NCI-H774 (cell line): ENCODE measurements around the gene BRICD5.

Source experiments
- DNase-seq: peaks from one replicate; lab custom pipeline; 2025; lab: John Stamatoyannopoulos, UW

BRICD5 gene

DNA sequence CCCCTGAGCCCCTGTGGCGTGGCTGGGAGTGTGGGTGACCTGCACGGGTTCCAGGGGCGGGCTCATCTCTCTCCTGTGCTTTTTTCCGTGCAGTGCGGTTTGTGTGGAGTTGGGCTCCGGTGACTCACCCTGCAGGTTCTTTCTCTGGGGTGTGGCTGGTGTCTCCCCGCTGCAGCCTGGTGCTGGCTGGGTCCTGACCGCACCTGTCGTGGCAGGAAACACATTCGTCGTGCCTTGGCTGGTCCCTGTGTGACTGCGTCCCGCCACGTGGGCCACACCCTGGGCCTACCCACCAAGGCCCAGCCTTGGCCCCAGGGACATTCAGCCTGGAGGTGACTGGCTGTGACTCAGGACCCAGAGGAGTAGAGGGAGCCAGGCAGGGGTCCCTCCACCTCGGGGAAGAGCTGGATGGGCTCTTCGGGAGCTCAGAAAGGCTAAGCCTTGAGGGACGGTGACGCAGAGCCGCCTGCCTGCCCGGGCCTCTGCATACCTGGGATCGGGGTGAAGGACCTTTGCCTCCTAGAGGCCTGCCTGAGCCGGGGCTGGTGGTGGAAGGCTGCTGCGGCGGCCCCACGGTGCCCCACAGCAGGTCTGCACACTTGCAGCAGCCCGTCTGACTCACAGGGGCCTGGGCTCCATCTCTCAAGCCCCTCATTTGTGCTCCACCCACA lies 47.3 kb downstream of the BRICD5 start:
- DNase-seq: no peak

DNA sequence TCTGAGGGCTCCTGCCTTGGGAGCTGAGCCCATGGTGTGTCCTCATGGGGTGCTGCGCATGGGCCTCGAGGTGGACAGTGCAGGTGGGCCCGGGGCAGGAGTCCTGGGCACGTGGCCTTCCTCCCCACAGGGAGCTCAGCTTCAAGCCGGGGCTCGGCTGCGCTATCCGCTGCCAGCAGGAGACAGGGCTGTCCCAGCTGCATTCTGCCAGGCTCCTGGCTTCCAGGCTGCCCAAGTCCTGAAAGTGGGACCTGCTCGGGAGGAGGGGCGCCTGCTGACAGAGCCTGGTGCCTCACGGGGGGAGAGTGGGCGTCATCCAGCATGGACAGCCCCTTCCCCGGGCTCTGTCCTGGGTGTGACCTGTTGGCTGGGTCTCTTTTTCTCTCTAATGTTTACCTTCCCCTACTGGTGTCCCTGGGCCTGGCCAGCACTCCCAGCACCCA lies 48.0 kb downstream of the BRICD5 start:
- no peak for DNase-seq

- no peak for DNase-seq
Observed at GRCh38 chr16:2161911-2162310, 48.8 kb downstream of the BRICD5 start.

DNA sequence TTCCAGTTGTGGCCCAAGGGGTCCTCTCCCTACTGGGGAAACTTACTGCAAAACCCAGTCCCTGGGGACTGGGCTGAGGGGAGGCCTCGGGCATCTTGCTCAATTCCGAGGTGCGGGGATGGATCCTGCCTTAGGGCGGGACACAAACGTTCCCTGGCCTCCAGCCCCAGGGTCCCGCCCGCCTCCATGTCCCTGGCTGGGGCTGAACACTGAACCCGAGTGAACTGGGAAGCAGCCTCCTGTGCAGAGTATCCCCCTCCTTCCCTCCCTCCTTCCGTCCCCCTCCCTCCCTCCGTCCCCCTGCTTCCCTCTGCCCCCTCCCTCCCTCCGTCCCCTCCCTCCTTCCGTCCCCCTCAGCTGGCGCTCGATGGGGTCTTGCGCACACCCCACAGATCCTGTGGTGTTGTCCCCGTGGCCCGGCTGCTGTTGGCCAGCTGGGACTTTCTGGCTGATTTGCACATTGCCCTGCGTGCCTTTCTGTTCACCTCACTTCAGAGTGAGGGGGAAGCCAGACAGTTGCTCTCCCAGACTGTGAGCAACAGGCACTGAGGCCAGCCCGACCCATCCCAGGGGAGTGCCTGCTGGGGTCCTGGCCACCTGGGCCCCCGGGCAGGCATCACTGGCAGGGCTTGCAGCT lies 49.6 kb downstream of the BRICD5 start:
- DNase-seq: no peak
